Astrocyte of the spinal cord (primary cell): ENCODE data around the gene SIPA1L3.

Experiments used
- DNase-seq: peaks from one replicate; pipeline ENCODE4 v3.0.0; 2011; ENCODE audit warnings: low read depth, low spot score
- H3K4me3 ChIP-seq: 2 replicates; pipeline ENCODE4 v1.5.1; 2011; ENCODE audit warnings: low read depth, mild to moderate bottlenecking, low read length, moderate library complexity
- in situ Hi-C: cut with HindIII; loops from 2 replicates; pipeline ENCODE4 v1.10.0; 2017; ENCODE audit warnings: low sequenced_read_pairs
- TF ChIP-seq, protein P1 (sequence below): IDR thresholded peaks from 2 replicates; pipeline ENCODE4 v1.5.1; 2012; ENCODE audit warnings: low read depth, mild to moderate bottlenecking, low read length, inconsistent platforms

The SIPA1L3 gene

DNA sequence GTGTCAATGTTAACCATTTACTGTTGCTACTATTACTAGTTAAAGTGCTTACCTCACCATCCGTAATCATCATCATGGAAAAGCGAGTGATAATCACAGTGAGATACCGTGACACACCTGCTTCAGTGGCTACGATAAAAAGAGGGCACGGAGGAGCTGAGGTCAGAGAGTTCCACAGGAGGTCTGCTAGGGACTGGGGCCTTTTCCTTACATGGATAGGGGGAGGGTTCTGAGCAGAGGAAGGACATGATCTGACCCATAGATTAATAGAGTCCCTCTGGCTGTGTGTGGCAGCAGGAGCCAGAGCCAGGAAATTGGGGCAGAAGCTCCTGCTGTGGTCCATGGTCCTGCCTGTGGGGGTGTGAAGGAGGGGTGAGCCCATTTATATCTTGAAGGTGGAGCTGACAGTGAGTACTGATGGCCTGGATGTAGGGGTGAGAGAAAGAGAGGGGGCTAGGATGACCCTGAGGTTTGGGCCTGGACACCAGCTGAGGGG lies 136.7 kb downstream of the SIPA1L3 start:
- in situ Hi-C loops = no loop called here
- no peak for DNase-seq
- TF ChIP-seq, protein P1, sequence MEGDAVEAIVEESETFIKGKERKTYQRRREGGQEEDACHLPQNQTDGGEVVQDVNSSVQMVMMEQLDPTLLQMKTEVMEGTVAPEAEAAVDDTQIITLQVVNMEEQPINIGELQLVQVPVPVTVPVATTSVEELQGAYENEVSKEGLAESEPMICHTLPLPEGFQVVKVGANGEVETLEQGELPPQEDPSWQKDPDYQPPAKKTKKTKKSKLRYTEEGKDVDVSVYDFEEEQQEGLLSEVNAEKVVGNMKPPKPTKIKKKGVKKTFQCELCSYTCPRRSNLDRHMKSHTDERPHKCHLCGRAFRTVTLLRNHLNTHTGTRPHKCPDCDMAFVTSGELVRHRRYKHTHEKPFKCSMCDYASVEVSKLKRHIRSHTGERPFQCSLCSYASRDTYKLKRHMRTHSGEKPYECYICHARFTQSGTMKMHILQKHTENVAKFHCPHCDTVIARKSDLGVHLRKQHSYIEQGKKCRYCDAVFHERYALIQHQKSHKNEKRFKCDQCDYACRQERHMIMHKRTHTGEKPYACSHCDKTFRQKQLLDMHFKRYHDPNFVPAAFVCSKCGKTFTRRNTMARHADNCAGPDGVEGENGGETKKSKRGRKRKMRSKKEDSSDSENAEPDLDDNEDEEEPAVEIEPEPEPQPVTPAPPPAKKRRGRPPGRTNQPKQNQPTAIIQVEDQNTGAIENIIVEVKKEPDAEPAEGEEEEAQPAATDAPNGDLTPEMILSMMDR = no peak
- no peak overlapping the region for H3K4me3 ChIP-seq

DNA sequence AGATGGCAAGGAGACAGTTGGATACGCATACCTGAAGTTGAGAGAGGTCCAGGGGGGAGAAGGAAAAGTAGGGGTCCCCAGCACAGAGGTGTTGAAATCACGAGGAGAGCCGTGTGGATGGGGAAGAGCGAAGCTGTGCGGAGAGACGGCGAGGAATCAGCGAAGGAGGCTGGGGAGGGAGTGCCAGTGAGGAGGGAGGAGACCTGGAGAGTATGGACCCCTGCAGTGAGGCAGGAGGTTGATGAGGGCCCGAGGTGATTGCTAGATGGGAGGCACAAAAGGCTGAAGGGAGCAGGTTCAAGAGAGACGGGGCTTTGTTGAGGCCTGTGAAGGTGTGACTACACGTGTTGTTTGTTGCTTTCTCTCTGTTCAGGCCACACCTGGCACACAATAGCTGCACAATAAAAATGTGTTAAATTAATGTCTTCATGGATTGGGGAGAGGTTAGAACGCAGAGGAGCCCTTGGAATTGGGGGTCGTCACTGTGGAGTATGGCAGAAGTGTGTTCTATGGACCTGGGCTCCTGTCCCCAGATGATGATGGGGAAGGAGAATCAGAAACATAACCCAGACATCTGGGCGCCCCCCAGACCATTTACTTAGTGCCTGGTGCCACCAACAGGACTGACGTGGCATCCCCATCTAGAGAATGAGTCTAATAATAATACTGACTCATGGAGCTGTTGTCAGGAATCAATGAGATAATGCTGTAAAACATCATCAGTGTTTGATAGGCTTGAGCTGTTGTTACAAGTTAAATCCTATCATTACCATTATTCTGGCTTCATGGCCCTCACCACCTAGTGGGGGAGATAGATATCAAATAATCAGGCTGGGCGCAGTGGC lies 137.5 kb downstream of the SIPA1L3 start:
- in situ Hi-C loops = no loop called here
- no peak overlapping the region for H3K4me3 ChIP-seq
- TF ChIP-seq, protein P1 = peak; percentile 29
- peak; percentile 61 for DNase-seq

DNA sequence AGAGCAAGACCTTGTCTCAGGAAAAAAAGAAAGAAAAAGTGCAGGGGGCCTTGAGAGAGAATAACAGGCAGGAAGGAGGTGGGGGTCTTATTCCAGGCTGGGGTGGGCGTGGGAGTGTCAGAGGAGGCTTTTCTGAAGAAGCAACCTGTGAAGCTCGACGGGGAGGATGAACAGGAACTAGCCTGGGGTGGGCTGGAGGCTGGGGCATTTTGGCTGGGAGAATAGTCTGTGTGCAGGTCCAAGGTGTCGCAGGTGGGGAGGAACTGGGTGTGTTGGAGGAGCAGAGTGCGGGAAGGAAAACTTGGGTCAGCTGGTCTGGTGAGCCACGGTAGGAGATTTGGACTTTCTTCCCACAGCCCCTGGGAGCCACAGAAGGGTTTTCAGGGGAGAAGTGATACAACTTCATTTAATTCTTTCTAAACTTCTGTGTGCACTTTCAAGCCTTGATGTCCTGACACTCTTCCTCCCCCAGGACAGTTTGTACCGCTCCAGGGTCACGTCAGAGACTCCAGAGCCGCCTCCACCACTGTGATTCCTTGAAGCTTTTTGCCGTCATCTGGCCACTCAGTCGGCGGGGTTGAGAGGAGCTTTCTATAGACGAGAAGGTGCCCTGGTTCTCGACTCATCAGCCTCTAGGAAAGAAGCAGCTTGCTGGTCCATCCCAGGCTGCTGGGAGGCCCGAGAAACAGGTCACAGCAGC lies 138.7 kb downstream of the SIPA1L3 start:
- no peak for DNase-seq
- in situ Hi-C loops = no loop called here
- TF ChIP-seq, protein P1 = no peak
- H3K4me3 ChIP-seq = no peak overlapping the region

DNA sequence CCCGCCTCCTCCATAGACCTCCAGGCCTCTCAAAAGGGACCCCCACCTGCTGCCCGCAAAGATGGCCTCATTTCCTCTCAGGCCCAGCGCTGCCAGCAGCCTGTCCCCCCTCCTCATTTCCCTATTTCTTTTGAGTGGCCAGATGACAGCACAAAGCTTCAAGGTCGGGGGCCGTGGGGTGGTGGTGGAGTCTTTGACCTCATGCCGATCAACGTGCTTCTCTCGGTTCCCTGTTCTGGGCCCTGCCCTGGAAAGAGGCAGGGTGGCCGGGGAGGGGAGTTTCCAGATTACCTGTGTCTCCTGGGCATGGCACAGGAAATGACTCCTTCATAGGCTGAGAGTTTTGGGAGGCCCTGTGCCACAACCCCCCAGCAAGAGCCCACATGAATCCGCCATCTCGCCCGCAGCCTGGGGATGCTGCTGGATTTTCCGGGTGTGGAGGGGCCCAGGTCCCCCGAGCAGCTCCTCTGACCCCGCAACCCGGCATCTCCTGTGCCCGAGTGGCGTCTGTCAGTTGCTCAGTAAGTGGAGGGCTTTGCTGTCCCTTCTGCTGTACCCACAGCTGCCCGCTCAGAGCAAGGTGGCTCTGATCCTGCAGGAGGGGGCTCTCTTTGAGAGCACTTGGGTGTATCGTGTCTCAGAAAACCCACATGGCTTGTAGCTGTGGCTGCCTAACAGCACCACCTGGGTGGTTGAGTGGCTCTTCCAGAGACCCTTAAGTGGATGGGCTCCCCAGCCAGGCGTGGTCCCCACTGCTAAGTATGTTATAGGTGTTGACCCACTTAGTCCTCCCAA lies 139.4 kb downstream of the SIPA1L3 start:
- TF ChIP-seq, protein P1 = no peak
- no peak overlapping the region for H3K4me3 ChIP-seq
- no peak for DNase-seq
- in situ Hi-C loops = no loop called here

DNA sequence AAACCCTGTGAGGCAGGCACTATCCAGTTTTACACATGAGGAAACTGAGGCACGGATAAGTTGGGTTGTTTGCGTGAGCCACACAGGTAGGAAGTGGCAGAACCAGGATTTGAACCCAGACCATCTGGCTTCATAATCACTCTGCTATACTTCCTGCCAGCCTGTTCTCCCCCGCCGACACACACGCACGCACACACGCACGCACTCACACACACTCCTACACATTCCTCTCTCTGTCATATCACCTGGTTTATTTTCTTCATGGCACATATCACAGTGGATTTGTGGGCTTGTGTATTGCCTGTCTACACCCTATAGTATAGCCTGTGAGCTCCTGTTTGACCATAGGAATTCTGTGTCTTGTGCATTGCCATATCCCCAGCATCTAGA lies 140.0 kb downstream of the SIPA1L3 start:
- in situ Hi-C loops = no loop called here
- TF ChIP-seq, protein P1 = no peak
- H3K4me3 ChIP-seq = no peak overlapping the region
- DNase-seq = no peak

DNA sequence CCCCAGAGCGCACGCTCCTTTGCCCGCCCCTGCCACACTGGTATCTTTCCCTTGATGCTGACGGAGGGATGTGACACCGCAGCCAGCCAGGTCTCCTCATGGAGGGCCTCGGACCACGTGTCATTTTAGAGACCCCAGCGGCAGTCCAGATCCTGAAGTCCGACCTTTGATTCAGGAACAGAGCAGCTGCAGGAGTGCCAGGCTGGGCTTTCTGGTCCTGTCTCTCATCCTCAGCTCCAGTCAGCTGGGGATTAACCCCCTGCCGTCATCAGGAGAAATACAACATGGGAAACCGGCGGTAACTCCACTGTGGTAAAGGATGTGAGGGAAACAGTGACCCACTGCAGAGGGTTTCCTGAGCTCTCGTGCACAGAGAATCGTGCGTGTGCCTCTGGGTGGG lies 140.6 kb downstream of the SIPA1L3 start:
- no peak overlapping the region for H3K4me3 ChIP-seq
- no peak for DNase-seq
- in situ Hi-C loops = no loop called here
- TF ChIP-seq, protein P1 = no peak
